K562 treated with DMSO at 1 percent for 24 hours (cell line): Measurements from ENCODE around the gene GPR62. TPM values are rescaled to one million over a fixed set of nuclear protein-coding genes. Genes with fewer than 3 reads are reported as not detected.

ENCODE experiments used
- total RNA-seq: library from RNA; unstranded; fragments of 300-600 nt; gene quantifications from 2 replicates; pipeline ENCODE4 v1.2.3, GENCODE V29; 2022; ENCODE audit warnings: low read depth; ENCODE audit not compliant: insufficient read depth

The GPR62 gene
- 0.15 TPM in 1 of 2 replicates, not detected in the other for total RNA-seq

GRCh38 chr3:51955175-51955892 is at the start of gene GPR62:
Gene GPR62, plus strand, starts transcription at chr3:51955381. Its CDS starts 272 bp downstream, at chr3:51955653.

GRCh38 chr3:51941798-51942602 is 13.2 kb upstream of the GPR62 start, which contains the start of the genes PARP3 and RRP9:
Gene PARP3, plus strand, starts transcription at chr3:51942363. Its CDS starts 993 bp downstream, at chr3:51943356.
Gene RRP9, minus strand, starts transcription at chr3:51941904. Its CDS starts 37 bp downstream, at chr3:51941867.

GRCh38 chr3:51967384-51968169 is 12.4 kb downstream of the GPR62 start, which contains the start of gene PCBP4:
Gene PCBP4, minus strand, starts transcription at chr3:51967454. Its CDS starts 6,214 bp downstream, at chr3:51961240.

GRCh38 chr3:51974963-51975851 is 20.0 kb downstream of the GPR62 start, which contains the start of gene ABHD14A:
Gene ABHD14A, plus strand, starts transcription at chr3:51975064. Its CDS starts 72 bp downstream, at chr3:51975136.

GRCh38 chr3:51982838-51983577 is 27.8 kb downstream of the GPR62 start, which contains the start of gene ACY1:
Gene ACY1, plus strand, starts transcription at chr3:51983535. Its CDS starts 530 bp downstream, at chr3:51984065.

GRCh38 chr3:51995346-51996163 is 40.4 kb downstream of the GPR62 start, which contains the start of gene RPL29:
Gene RPL29, minus strand, starts transcription at chr3:51995895. Its CDS starts 434 bp downstream, at chr3:51995461.

Other genes with a start within 250 kb of the GPR62 start
- gene GRM2, start 248.3 kb upstream of the GPR62 start, total RNA-seq: 0.22 TPM in 1 of 2 replicates, not detected in the other
- gene IQCF6, start 176.1 kb upstream of the GPR62 start, total RNA-seq: not detected in 2 replicates
- not detected in 2 replicates for gene IQCF2, start 93.8 kb upstream of the GPR62 start, total RNA-seq
- not detected in 2 replicates for gene IQCF5, start 79.8 kb upstream of the GPR62 start, total RNA-seq
- gene IQCF1, start 52.0 kb upstream of the GPR62 start, total RNA-seq: not detected in 2 replicates
- gene RRP9, start 13.5 kb upstream of the GPR62 start, total RNA-seq: 18.8 and 23.0 TPM in 2 replicates
- gene PARP3, start 13.0 kb upstream of the GPR62 start, total RNA-seq: 3.2 and 4.4 TPM in 2 replicates
- gene PCBP4, start 12.1 kb downstream of the GPR62 start, total RNA-seq: 12.4 and 14.2 TPM in 2 replicates
- gene ABHD14B, start 18.7 kb downstream of the GPR62 start, total RNA-seq: 65.2 and 70.8 TPM in 2 replicates
- 33.0 and 33.4 TPM in 2 replicates for gene ABHD14A, start 19.7 kb downstream of the GPR62 start, total RNA-seq
- gene ACY1, start 28.2 kb downstream of the GPR62 start, total RNA-seq: 47.6 and 57.4 TPM in 2 replicates
- 2,372 and 2,568 TPM in 2 replicates for gene RPL29, start 40.5 kb downstream of the GPR62 start, total RNA-seq
- 8.3 and 9.0 TPM in 2 replicates for gene DUSP7, start 101.2 kb downstream of the GPR62 start, total RNA-seq
- gene POC1A, start 199.0 kb downstream of the GPR62 start, total RNA-seq: 29.6 and 34.3 TPM in 2 replicates
- gene ALAS1, start 242.8 kb downstream of the GPR62 start, total RNA-seq: 51.2 and 56.3 TPM in 2 replicates